A204.1 (cell line): ENCODE measurements around the gene SLC10A7.
A peak's percentile ranks its signal among the peaks of the same experiment; 100 is the strongest.

Experiments used
- FAIRE-seq: peaks from 2 replicates; lab custom pipeline; 2012; peaks lifted over from hg19 to GRCh38; lab: Jason Lieb, UNC

SLC10A7 gene

GRCh38 chr4:146349306-146349705 lies 172.4 kb downstream of the SLC10A7 start:
- no peak for FAIRE-seq

- FAIRE-seq, result no peak
These were observed 173.9 kb downstream of the SLC10A7 start for GRCh38 chr4:146347822-146348221.

GRCh38 chr4:146346276-146346675 lies 175.5 kb downstream of the SLC10A7 start:
- FAIRE-seq, result no peak

GRCh38 chr4:146343776-146344175 lies 178.0 kb downstream of the SLC10A7 start:
- FAIRE-seq, result no peak

GRCh38 chr4:146343199-146343598 lies 178.5 kb downstream of the SLC10A7 start:
- FAIRE-seq, result no peak

- FAIRE-seq, result peak; percentile 97
These were observed 179.0 kb downstream of the SLC10A7 start for GRCh38 chr4:146342600-146343192.

GRCh38 chr4:146340798-146341197 lies 180.9 kb downstream of the SLC10A7 start:
- FAIRE-seq, result peak; percentile 97

- no peak for FAIRE-seq
These were observed 183.2 kb downstream of the SLC10A7 start for GRCh38 chr4:146338512-146338911.

- FAIRE-seq, result no peak
These were observed 185.3 kb downstream of the SLC10A7 start for GRCh38 chr4:146336410-146336807.

GRCh38 chr4:146335763-146336409 lies 185.9 kb downstream of the SLC10A7 start:
- no peak for FAIRE-seq

GRCh38 chr4:146334862-146335449 lies 186.8 kb downstream of the SLC10A7 start:
- FAIRE-seq, result no peak

- no peak for FAIRE-seq
These were observed 187.9 kb downstream of the SLC10A7 start for GRCh38 chr4:146333895-146334262.

GRCh38 chr4:146333187-146333894 lies 188.4 kb downstream of the SLC10A7 start:
- FAIRE-seq, result no peak

- no peak for FAIRE-seq
These were observed 191.3 kb downstream of the SLC10A7 start for GRCh38 chr4:146330392-146330791.

GRCh38 chr4:146329050-146329716 lies 192.6 kb downstream of the SLC10A7 start:
- FAIRE-seq, result no peak

- no peak for FAIRE-seq
These were observed 193.7 kb downstream of the SLC10A7 start for GRCh38 chr4:146327859-146328650.

- FAIRE-seq, result no peak
These were observed 202.8 kb downstream of the SLC10A7 start for GRCh38 chr4:146318894-146319293.

GRCh38 chr4:146317783-146318182 lies 204.0 kb downstream of the SLC10A7 start:
- no peak for FAIRE-seq

- FAIRE-seq, result no peak
These were observed 206.6 kb downstream of the SLC10A7 start for GRCh38 chr4:146315184-146315583.

GRCh38 chr4:146311238-146311970 lies 210.3 kb downstream of the SLC10A7 start:
- FAIRE-seq, result no peak
